Thyroid gland (tissue), 4 donors: Measurements from ENCODE around the gene DNAJB6.

Source experiments
- CTCF ChIP-seq, 6 experiments: fragments of 200-600 bp in 3 of 6; fragments of 450-650 bp in 3 of 6; sonication (generic) in 3 of 6; IDR thresholded peaks; one replicate each; pipeline ENCODE4 v1.5.1; 2016 to 2019; ENCODE audit warnings: antibody characterized with exemption in 6 of 6, mild to moderate bottlenecking in 2 of 6, inconsistent platforms in 1 of 6, moderate library complexity in 1 of 6
- POLR2A ChIP-seq, 2 donors: fragments of 450-650 bp; IDR thresholded peaks; one replicate each; pipeline ENCODE4 v1.6.1; 2017; ENCODE audit warnings: antibody characterized with exemption in 2 of 2, mild to moderate bottlenecking in 2 of 2, moderate library complexity in 1 of 2

- TF ChIP-seq CTCF (IDR thresholded peaks at IDR 0.05) (no peak), POLR2A (IDR thresholded peaks at IDR 0.05) (no peak)
Observed at GRCh38 chr7:157293413-157293788, 43.4 kb upstream of the DNAJB6 start.
